ENCODE measurements around the gene SFT2D2. TPM values are rescaled to one million over a fixed set of nuclear protein-coding genes. Genes with fewer than 3 reads are reported as not detected.
"Not testable (repeated sequence)": the region's sequence is repeated elsewhere in the genome, so short reads cannot be mapped to it uniquely, and the experiment has no call there.

SFT2D2 gene
- total RNA-seq, 1 experiment from 2014 or later, result 59.3 TPM

DNA sequence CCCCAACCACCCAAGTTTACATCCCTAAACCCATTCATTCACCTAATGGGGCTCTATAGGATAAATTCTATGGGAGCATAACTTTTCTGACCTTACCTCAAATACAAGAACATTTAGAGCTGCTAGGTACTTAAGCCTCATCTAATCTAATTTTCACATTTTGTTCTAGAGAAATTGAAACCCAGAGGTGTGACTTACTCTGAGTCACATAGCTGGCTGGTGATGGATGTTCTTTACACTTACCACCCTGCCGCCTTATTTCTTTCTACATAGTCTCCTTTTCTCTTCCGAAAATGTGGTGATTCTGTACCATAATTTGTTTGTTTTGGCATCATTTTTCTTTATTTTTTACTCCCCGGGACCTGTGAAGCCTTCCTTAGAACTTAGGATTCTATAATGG lies 26.7 kb upstream of the SFT2D2 start:
- no peaks in the 10 kb centered on the region for H3K27me3 Mint-ChIP-seq (ENCODE audit: insufficient read depth, unreplicated experiment)
- no peaks in the 10 kb centered on the region; the same call in 1 of the 2 replicates for H3K36me3 ChIP-seq (ENCODE audit: control insufficient read depth, insufficient read depth, low read length)
- H3K9me3 Mint-ChIP-seq (ENCODE audit: unreplicated experiment), result no peaks in the 10 kb centered on the region
- no peak overlapping the region for H3K4me3 Mint-ChIP-seq (ENCODE audit: unreplicated experiment)
- DNase-seq, result no peak
- CTCF ChIA-PET, result no interaction called here
- peaks cover 16% of the 10 kb centered on the region for H3K4me1 Mint-ChIP-seq (ENCODE audit: low read depth, unreplicated experiment)
- H3K27me3 ChIP-seq (replicated peaks; ENCODE audit: control insufficient read depth, insufficient read depth, low read length), result no peaks in the 10 kb centered on the region
- H3K9me3 ChIP-seq, result no peaks in the 10 kb centered on the region
- no peak overlapping the region for H3K27ac Mint-ChIP-seq (ENCODE audit: unreplicated experiment)
- peaks cover 9% of the 10 kb centered on the region for H3K36me3 Mint-ChIP-seq (ENCODE audit: insufficient read depth, unreplicated experiment)
- no peak overlapping the region for H3K4me3 ChIP-seq (ENCODE audit: low read depth, low read length)
- TF ChIP-seq, protein P1, sequence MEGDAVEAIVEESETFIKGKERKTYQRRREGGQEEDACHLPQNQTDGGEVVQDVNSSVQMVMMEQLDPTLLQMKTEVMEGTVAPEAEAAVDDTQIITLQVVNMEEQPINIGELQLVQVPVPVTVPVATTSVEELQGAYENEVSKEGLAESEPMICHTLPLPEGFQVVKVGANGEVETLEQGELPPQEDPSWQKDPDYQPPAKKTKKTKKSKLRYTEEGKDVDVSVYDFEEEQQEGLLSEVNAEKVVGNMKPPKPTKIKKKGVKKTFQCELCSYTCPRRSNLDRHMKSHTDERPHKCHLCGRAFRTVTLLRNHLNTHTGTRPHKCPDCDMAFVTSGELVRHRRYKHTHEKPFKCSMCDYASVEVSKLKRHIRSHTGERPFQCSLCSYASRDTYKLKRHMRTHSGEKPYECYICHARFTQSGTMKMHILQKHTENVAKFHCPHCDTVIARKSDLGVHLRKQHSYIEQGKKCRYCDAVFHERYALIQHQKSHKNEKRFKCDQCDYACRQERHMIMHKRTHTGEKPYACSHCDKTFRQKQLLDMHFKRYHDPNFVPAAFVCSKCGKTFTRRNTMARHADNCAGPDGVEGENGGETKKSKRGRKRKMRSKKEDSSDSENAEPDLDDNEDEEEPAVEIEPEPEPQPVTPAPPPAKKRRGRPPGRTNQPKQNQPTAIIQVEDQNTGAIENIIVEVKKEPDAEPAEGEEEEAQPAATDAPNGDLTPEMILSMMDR (IDR thresholded peaks at IDR 0.05; ENCODE audit: insufficient read depth in 1 of 2, low read depth in 1 of 2, low read length in 1 of 2, severe bottlenecking in 1 of 2, unreplicated experiment in 1 of 2), result no peak
- no TSS peak for BruUV-seq (replicated peaks)
- intact Hi-C loops (cut with micrococcal nuclease; ENCODE audit: unreplicated experiment), result no loop called here
- H3K4me1 ChIP-seq, result peaks cover 5% of the 10 kb centered on the region; the same call in 1 of the 2 replicates
- POLR2A ChIA-PET, result no interaction called here

DNA sequence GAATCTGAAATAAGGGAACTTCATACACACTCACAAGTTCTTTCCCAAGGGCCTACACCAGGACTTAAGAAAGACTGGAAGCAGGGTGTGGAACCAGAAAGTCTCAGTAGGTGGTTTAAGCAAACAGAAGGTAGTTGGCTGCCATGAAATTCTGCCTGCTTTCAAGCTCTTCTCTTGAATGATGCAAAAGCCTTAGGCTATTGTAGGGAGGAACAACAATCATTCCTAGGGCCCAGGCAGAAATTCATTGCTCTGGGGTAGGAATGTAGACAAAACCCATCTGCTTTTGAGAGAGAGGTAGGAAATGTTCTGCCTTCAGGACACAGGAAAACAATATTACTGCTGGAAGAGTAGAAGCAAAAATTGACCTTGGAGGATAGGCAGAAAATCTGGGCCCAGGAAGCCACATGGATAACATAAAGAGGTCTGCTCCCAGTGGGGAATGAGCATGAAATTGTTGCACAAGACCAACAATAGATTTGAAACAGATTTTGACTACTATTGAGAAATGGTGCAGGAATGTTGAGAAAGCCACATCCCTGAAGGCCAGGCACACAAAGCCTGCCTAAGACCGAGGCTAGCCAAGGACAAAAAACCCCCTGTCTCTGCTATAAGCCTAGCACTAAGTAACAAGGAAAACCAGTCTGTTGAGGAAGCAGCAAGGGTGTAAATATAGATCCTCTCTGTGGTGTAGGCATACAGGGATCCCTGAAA lies 22.7 kb upstream of the SFT2D2 start:
- no peaks in the 10 kb centered on the region; the same call in 1 of the 2 replicates for H3K36me3 ChIP-seq (ENCODE audit: control insufficient read depth, insufficient read depth, low read length)
- H3K4me3 ChIP-seq (ENCODE audit: low read depth, low read length), result no peak overlapping the region
- no peaks in the 10 kb centered on the region for H3K27me3 ChIP-seq (replicated peaks; ENCODE audit: control insufficient read depth, insufficient read depth, low read length)
- Mint-ChIP-seq H3K36me3 (ENCODE audit: insufficient read depth, unreplicated experiment) (peaks cover 9% of the 10 kb centered on the region), H3K9me3 (ENCODE audit: unreplicated experiment) (peaks cover 18% of the 10 kb centered on the region), H3K27me3 (ENCODE audit: insufficient read depth, unreplicated experiment) (no peaks in the 10 kb centered on the region), H3K27ac (ENCODE audit: unreplicated experiment) (peak overlapping the region; percentile 35), H3K4me3 (ENCODE audit: unreplicated experiment) (no peak overlapping the region), H3K4me1 (ENCODE audit: low read depth, unreplicated experiment) (peaks cover 10% of the 10 kb centered on the region)
- BruUV-seq (replicated peaks), result no TSS peak
- ChIA-PET CTCF (no interaction called here), POLR2A (no interaction called here)
- TF ChIP-seq, protein P1 (IDR thresholded peaks at IDR 0.05; ENCODE audit: insufficient read depth in 1 of 2, low read depth in 1 of 2, low read length in 1 of 2, severe bottlenecking in 1 of 2, unreplicated experiment in 1 of 2), result no peak
- no peak for DNase-seq
- intact Hi-C loops (cut with micrococcal nuclease; ENCODE audit: unreplicated experiment), result no loop called here
- no peaks in the 10 kb centered on the region for H3K9me3 ChIP-seq
- peaks cover 5% of the 10 kb centered on the region; the same call in 1 of the 2 replicates for H3K4me1 ChIP-seq

DNA sequence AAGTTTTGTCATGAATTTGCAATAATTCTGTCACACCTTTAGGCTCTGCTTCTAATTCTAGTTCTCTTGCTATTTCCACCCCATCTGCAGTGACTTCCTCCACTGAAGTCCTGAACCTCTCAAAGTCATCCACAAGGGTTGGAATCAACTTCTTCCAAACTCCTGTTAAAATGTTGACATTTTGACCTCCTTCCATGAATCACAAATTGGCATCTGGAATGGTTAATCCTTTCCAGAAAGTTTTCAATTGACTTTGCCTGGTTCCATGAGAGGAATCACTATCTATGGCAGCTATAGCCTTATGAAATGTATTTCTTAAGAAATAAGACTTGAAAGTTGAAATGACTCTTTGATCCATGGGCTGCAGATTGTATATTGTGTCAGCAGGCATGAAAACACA lies 19.7 kb upstream of the SFT2D2 start:
- H3K4me3 Mint-ChIP-seq (ENCODE audit: unreplicated experiment), result no peak overlapping the region
- no peaks in the 10 kb centered on the region for H3K27me3 ChIP-seq (replicated peaks; ENCODE audit: control insufficient read depth, insufficient read depth, low read length)
- peaks cover 25% of the 10 kb centered on the region for H3K4me1 ChIP-seq
- peaks cover 21% of the 10 kb centered on the region for H3K9me3 Mint-ChIP-seq (ENCODE audit: unreplicated experiment)
- POLR2A ChIA-PET, result no interaction called here
- H3K4me1 Mint-ChIP-seq (ENCODE audit: low read depth, unreplicated experiment), result peaks cover 21% of the 10 kb centered on the region
- H3K9me3 ChIP-seq, result peaks cover 4% of the 10 kb centered on the region; the same call in 1 of the 2 replicates
- CTCF ChIA-PET, result no interaction called here
- BruUV-seq (replicated peaks), result no TSS peak
- DNase-seq, result no peak
- TF ChIP-seq, protein P1 (IDR thresholded peaks at IDR 0.05; ENCODE audit: insufficient read depth in 1 of 2, low read depth in 1 of 2, low read length in 1 of 2, severe bottlenecking in 1 of 2, unreplicated experiment in 1 of 2), result no peak
- no peak overlapping the region for H3K4me3 ChIP-seq (ENCODE audit: low read depth, low read length)
- H3K27ac Mint-ChIP-seq (ENCODE audit: unreplicated experiment), result no peak overlapping the region
- intact Hi-C loops (cut with micrococcal nuclease; ENCODE audit: unreplicated experiment), result no loop called here
- H3K36me3 ChIP-seq (ENCODE audit: control insufficient read depth, insufficient read depth, low read length), result no peaks in the 10 kb centered on the region; the same call in 1 of the 2 replicates
- no peaks in the 10 kb centered on the region for H3K27me3 Mint-ChIP-seq (ENCODE audit: insufficient read depth, unreplicated experiment)
- H3K36me3 Mint-ChIP-seq (ENCODE audit: insufficient read depth, unreplicated experiment), result no peaks in the 10 kb centered on the region

DNA sequence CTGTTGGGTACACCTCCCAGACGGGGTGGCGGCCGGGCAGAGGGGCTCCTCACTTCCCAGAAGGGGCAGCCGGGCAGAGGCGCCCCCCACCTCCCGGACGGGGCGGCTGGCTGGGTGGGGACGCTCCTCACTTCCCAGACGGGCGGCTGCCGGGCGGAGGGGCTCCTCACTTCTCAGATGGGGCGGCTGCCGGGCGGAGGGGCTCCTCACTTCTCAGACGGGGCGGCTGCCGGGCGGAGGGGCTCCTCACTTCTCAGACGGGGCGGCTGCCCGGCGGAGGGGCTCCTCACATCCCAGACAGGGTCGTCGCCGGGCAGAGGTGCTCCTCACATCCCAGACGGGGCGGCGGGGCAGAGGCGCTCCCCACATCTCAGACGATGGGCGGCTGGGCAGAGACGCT lies 18.1 kb upstream of the SFT2D2 start:
- H3K36me3 Mint-ChIP-seq (ENCODE audit: insufficient read depth, unreplicated experiment); BruUV-seq (replicated peaks); H3K27ac Mint-ChIP-seq (ENCODE audit: unreplicated experiment); H3K4me3 ChIP-seq (ENCODE audit: low read depth, low read length); H3K27me3 ChIP-seq (replicated peaks; ENCODE audit: control insufficient read depth, insufficient read depth, low read length); CTCF ChIA-PET; H3K4me3 Mint-ChIP-seq (ENCODE audit: unreplicated experiment); H3K27me3 Mint-ChIP-seq (ENCODE audit: insufficient read depth, unreplicated experiment); H3K36me3 ChIP-seq (ENCODE audit: control insufficient read depth, insufficient read depth, low read length); DNase-seq; intact Hi-C loops (cut with micrococcal nuclease; ENCODE audit: unreplicated experiment); POLR2A ChIA-PET: not testable (repeated sequence)
- Mint-ChIP-seq H3K9me3 (ENCODE audit: unreplicated experiment) (peaks cover 32% of the 10 kb centered on the region), H3K4me1 (ENCODE audit: low read depth, unreplicated experiment) (peaks cover 16% of the 10 kb centered on the region)
- Histone ChIP-seq H3K4me1 (peaks cover 24% of the 10 kb centered on the region), H3K9me3 (peaks cover 12% of the 10 kb centered on the region; the same call in 1 of the 2 replicates)

All from Caco-2 (cell line).